NCI-H446 treated with DMSO at 0.1 percent for 48 hours (cell line): ENCODE results near the gene KRT76.

Source experiments
- DNase-seq: peaks from one replicate; lab custom pipeline; 2025; lab: John Stamatoyannopoulos, UW

KRT76 gene

GRCh38 chr12:52776913-52777395, at the start of gene KRT76:
TSS of gene KRT76 (minus strand) at chr12:52777345. CDS start at chr12:52777291, 54 bp downstream.
- DNase-seq: no peak

- DNase-seq: no peak
These were observed 48.8 kb upstream of the KRT76 start for GRCh38 chr12:52825961-52826360.

- no peak for DNase-seq
These were observed 47.7 kb upstream of the KRT76 start for GRCh38 chr12:52824741-52825410.

- no peak for DNase-seq
These were observed 46.8 kb upstream of the KRT76 start for GRCh38 chr12:52823761-52824450.

GRCh38 chr12:52822771-52823510, 45.8 kb upstream of the KRT76 start:
- no peak for DNase-seq

- DNase-seq: no peak
These were observed 44.9 kb upstream of the KRT76 start for GRCh38 chr12:52821826-52822660.

- DNase-seq: no peak
These were observed 44.1 kb upstream of the KRT76 start for GRCh38 chr12:52821071-52821730.

- DNase-seq: no peak
These were observed 43.4 kb upstream of the KRT76 start for GRCh38 chr12:52820521-52820920.

GRCh38 chr12:52819731-52820510, 42.8 kb upstream of the KRT76 start:
- DNase-seq: no peak

- DNase-seq: no peak
These were observed 41.8 kb upstream of the KRT76 start for GRCh38 chr12:52818887-52819420.

GRCh38 chr12:52818388-52818787, 41.2 kb upstream of the KRT76 start:
- DNase-seq: no peak

GRCh38 chr12:52817699-52818238, 40.6 kb upstream of the KRT76 start:
- no peak for DNase-seq

GRCh38 chr12:52817003-52817698, 40.0 kb upstream of the KRT76 start:
- DNase-seq: no peak

- DNase-seq: no peak
These were observed 38.8 kb upstream of the KRT76 start for GRCh38 chr12:52815676-52816588.

- no peak for DNase-seq
These were observed 38.0 kb upstream of the KRT76 start for GRCh38 chr12:52815161-52815560.

- DNase-seq: no peak
These were observed 37.6 kb upstream of the KRT76 start for GRCh38 chr12:52814710-52815155.

GRCh38 chr12:52813885-52814709, 37.0 kb upstream of the KRT76 start, which contains the start of gene KRT4:
TSS of gene KRT4 (minus strand) at chr12:52814116. CDS start at chr12:52814058, 58 bp downstream.
- DNase-seq: no peak
